ENCODE results near the gene N4BP2L2. TPM values are rescaled to one million over a fixed set of nuclear protein-coding genes. Genes with fewer than 3 reads are reported as not detected.

The N4BP2L2 gene
- total and polyA plus RNA-seq, 2 of the 13 experiments (the other 11 are each of a cell fraction or from before 2014, with no cell fraction given) = 58.9 to 81.2 TPM

DNA sequence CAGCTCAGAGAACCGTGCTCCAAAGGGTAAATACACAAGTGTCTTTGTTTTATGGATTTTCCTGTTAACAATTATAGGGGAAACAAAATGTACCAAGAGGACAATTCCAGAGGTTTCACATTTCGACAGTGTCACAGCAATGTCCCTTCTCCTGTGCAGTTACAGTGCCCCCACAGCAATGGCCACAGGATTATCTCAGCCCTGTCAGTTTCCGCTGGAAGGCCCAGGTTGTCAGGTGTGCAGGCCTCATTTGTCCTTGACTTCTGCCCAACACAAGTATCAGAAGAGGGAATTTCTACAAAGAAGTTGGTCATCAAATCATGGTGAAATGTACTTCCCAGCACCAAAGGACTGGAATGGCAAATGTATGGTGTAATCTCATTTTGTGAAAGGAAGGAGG lies 11.2 kb upstream of the N4BP2L2 start (continued):
- TF ChIP-seq NFYC (CRISPR knock-in tag; IDR thresholded peaks at IDR 0.05) = no peak
- no peak for TF ChIP-seq SAFB2 (CRISPR knock-in tag; IDR thresholded peaks at IDR 0.05; ENCODE audit: borderline replicate concordance, low read depth)
- 0 out of 2 replicates have a peak, but pooled peaks have one; percentile 29 for TF ChIP-seq KDM6A (CRISPR knock-in tag; IDR thresholded peaks at IDR 0.05; ENCODE audit: low read depth)
- TF ChIP-seq CHCHD3 (CRISPR knock-in tag; IDR thresholded peaks at IDR 0.05) = no peak
- 0 out of 2 replicates have a peak, but pooled peaks have one; percentile 20 for TF ChIP-seq SPEN (CRISPR knock-in tag; IDR thresholded peaks at IDR 0.05; ENCODE audit: low read depth)
- 0 out of 2 replicates have a peak, but pooled peaks have one; percentile 23 for TF ChIP-seq ZNF121 (CRISPR knock-in tag; IDR thresholded peaks at IDR 0.05)
- no peak for TF ChIP-seq SNAPC2 (CRISPR knock-in tag; IDR thresholded peaks at IDR 0.05)
- peak; percentile 63; the same call in 1 of the 2 replicates for TF ChIP-seq MEIS2 (CRISPR knock-in tag; IDR thresholded peaks at IDR 0.05)
- peak; percentile 73 for TF ChIP-seq SAP130 (CRISPR knock-in tag; IDR thresholded peaks at IDR 0.05; ENCODE audit: low read depth)
- TF ChIP-seq GABPB1 (CRISPR knock-in tag; IDR thresholded peaks at IDR 0.05) = peak; percentile 42; the same call in 1 of the 2 replicates
- TF ChIP-seq, protein P1, sequence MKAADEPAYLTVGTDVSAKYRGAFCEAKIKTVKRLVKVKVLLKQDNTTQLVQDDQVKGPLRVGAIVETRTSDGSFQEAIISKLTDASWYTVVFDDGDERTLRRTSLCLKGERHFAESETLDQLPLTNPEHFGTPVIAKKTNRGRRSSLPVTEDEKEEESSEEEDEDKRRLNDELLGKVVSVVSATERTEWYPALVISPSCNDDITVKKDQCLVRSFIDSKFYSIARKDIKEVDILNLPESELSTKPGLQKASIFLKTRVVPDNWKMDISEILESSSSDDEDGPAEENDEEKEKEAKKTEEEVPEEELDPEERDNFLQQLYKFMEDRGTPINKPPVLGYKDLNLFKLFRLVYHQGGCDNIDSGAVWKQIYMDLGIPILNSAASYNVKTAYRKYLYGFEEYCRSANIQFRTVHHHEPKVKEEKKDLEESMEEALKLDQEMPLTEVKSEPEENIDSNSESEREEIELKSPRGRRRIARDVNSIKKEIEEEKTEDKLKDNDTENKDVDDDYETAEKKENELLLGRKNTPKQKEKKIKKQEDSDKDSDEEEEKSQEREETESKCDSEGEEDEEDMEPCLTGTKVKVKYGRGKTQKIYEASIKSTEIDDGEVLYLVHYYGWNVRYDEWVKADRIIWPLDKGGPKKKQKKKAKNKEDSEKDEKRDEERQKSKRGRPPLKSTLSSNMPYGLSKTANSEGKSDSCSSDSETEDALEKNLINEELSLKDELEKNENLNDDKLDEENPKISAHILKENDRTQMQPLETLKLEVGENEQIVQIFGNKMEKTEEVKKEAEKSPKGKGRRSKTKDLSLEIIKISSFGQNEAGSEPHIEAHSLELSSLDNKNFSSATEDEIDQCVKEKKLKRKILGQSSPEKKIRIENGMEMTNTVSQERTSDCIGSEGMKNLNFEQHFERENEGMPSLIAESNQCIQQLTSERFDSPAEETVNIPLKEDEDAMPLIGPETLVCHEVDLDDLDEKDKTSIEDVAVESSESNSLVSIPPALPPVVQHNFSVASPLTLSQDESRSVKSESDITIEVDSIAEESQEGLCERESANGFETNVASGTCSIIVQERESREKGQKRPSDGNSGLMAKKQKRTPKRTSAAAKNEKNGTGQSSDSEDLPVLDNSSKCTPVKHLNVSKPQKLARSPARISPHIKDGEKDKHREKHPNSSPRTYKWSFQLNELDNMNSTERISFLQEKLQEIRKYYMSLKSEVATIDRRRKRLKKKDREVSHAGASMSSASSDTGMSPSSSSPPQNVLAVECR (CRISPR knock-in tag; IDR thresholded peaks at IDR 0.05; ENCODE audit: borderline replicate concordance) = peak; percentile 26; the same call in 1 of the 2 replicates
- TF ChIP-seq, protein P2, sequence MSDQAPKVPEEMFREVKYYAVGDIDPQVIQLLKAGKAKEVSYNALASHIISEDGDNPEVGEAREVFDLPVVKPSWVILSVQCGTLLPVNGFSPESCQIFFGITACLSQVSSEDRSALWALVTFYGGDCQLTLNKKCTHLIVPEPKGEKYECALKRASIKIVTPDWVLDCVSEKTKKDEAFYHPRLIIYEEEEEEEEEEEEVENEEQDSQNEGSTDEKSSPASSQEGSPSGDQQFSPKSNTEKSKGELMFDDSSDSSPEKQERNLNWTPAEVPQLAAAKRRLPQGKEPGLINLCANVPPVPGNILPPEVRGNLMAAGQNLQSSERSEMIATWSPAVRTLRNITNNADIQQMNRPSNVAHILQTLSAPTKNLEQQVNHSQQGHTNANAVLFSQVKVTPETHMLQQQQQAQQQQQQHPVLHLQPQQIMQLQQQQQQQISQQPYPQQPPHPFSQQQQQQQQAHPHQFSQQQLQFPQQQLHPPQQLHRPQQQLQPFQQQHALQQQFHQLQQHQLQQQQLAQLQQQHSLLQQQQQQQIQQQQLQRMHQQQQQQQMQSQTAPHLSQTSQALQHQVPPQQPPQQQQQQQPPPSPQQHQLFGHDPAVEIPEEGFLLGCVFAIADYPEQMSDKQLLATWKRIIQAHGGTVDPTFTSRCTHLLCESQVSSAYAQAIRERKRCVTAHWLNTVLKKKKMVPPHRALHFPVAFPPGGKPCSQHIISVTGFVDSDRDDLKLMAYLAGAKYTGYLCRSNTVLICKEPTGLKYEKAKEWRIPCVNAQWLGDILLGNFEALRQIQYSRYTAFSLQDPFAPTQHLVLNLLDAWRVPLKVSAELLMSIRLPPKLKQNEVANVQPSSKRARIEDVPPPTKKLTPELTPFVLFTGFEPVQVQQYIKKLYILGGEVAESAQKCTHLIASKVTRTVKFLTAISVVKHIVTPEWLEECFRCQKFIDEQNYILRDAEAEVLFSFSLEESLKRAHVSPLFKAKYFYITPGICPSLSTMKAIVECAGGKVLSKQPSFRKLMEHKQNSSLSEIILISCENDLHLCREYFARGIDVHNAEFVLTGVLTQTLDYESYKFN (CRISPR knock-in tag; conservative IDR thresholded peaks at IDR 0.05) = peak; percentile 75
- TF ChIP-seq, protein P3, sequence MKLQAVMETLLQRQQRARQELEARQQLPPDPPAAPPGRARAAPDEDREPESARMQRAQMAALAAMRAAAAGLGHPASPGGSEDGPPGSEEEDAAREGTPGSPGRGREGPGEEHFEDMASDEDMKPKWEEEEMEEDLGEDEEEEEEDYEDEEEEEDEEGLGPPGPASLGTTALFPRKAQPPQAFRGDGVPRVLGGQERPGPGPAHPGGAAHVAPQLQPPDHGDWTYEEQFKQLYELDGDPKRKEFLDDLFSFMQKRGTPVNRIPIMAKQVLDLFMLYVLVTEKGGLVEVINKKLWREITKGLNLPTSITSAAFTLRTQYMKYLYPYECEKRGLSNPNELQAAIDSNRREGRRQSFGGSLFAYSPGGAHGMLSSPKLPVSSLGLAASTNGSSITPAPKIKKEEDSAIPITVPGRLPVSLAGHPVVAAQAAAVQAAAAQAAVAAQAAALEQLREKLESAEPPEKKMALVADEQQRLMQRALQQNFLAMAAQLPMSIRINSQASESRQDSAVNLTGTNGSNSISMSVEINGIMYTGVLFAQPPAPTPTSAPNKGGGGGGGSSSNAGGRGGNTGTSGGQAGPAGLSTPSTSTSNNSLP (IDR thresholded peaks at IDR 0.05; ENCODE audit: low read depth, low read length) = 0 out of 2 replicates have a peak, but pooled peaks have one; percentile 17
- 0 out of 2 replicates have a peak, but pooled peaks have one; percentile 9 for TF ChIP-seq RAD21 (CRISPR knock-in tag; IDR thresholded peaks at IDR 0.05)
- peak; percentile 85 for TF ChIP-seq SALL1 (CRISPR knock-in tag; IDR thresholded peaks at IDR 0.05)
- TF ChIP-seq, protein P4, sequence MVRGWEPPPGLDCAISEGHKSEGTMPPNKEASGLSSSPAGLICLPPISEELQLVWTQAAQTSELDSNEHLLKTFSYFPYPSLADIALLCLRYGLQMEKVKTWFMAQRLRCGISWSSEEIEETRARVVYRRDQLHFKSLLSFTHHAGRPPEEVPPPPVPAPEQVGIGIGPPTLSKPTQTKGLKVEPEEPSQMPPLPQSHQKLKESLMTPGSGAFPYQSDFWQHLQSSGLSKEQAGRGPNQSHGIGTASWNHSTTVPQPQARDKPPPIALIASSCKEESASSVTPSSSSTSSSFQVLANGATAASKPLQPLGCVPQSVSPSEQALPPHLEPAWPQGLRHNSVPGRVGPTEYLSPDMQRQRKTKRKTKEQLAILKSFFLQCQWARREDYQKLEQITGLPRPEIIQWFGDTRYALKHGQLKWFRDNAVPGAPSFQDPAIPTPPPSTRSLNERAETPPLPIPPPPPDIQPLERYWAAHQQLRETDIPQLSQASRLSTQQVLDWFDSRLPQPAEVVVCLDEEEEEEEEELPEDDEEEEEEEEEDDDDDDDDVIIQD (CRISPR knock-in tag; IDR thresholded peaks at IDR 0.05; ENCODE audit: low read depth) = peak; percentile 63; the same call in 1 of the 2 replicates
- TF ChIP-seq ZNF292 (CRISPR knock-in tag; IDR thresholded peaks at IDR 0.05; ENCODE audit: borderline replicate concordance, low read depth) = peak; percentile 91; the same call in 1 of the 2 replicates
- TF ChIP-seq ZIK1 (CRISPR knock-in tag; IDR thresholded peaks at IDR 0.05; ENCODE audit: borderline replicate concordance, low read depth) = no peak
- no peak for TF ChIP-seq SOX6 (IDR thresholded peaks at IDR 0.05)
- TF ChIP-seq SOX6 (CRISPR knock-in tag; IDR thresholded peaks at IDR 0.05) = peak; percentile 76; the same call in 1 of the 2 replicates
